HG02763 (cell line): ENCODE results near the gene HBS1L.

ENCODE experiments used
- ATAC-seq: cut with Tn5 transposase; IDR thresholded peaks from one replicate; pipeline ENCODE4 v1.9.1; 2021; ENCODE audit warnings: mild to moderate bottlenecking, moderate library complexity; ENCODE audit not compliant: unreplicated experiment

Gene HBS1L

GRCh38 chr6:134954272-134955000, 100.2 kb downstream of the HBS1L start:
- ATAC-seq, result no peak

DNA sequence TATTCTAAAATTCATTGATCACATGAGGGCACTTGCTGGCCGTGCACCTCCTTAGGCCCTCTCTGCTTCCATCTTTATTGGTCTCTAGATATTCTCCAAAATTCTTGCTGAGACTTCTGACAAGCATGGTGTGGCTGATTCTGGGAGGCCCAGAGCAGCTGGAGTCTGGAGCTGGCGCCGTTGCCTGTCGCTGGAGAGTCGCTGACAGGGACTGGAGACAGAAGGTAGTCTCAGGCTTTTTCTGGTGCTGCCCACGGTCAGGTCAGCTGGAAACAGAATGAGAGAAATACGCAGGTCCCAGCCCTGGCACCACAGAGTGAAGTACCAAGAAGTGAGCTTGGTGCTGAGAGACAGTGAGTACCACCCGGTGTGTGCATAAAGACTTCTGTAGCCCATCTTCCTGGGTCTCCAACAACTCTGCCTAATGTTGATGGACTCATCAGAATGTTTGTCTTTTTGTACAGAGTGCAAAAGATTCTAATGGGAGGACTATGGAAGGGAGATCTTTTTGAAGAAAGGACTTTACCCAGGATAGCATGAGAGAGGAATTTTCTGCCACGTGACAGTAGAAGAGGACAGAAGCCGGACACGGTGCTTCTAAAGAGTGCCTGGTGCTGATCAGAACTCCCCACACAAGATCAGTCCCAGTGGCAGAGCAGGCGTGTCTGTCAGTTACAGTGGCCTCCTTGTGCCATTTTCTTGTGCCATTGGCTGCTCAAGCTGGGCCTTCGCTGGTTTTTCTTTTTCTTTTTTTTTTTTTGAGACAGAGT, 102.9 kb downstream of the HBS1L start:
- ATAC-seq, result no peak

- ATAC-seq, result no peak
Observed at GRCh38 chr6:134950482-134950881, 104.1 kb downstream of the HBS1L start.

- no peak for ATAC-seq
Observed at GRCh38 chr6:134949927-134950326, 104.7 kb downstream of the HBS1L start, which contains the start of gene ALDH8A1. Gene ALDH8A1 (minus strand): TSS chr6:134950101. CDS start chr6:134950053, 48 bp downstream.

- no peak for ATAC-seq
Observed at GRCh38 chr6:134948691-134949090, 105.9 kb downstream of the HBS1L start.

DNA sequence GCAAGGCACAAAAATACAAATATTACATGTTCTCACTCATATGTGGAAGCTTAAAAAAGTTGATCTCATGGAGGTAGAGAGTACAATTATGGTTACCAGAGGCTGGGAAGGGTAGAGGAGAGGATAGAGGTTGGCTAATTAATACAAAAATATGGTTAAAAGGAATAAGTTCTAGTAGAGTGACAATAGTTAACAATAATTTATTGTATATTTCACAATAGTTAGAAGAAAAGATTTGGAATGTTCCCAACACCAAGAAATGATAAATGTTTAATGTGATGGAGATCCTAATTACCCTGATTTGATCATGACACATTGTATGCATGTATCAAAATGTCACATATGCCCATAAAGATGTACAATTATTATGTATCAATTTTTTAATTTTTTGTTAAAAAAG, 106.5 kb downstream of the HBS1L start:
- ATAC-seq, result no peak

DNA sequence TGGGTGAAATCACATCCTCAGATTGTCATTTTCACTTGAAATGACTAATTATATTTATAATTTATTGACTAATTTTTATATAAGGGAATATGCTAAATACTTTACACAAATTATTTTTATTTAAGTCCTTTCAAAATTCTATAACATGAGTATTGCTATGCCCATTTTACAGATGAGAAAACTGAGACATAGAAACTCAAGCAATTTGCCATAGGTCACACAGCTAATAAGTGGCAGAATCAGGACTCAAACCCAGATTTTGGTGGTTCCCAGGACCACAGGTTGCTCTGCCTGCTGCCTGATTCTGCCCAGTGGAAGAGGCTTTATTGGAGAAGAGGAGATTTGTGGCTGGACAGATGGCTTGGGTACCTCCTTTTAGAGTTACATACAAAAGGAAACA, 109.6 kb downstream of the HBS1L start:
- no peak for ATAC-seq

GRCh38 chr6:134943522-134944111, 111.0 kb downstream of the HBS1L start:
- ATAC-seq, result no peak

- ATAC-seq, result no peak
Observed at GRCh38 chr6:134938896-134939295, 115.7 kb downstream of the HBS1L start.

- ATAC-seq, result no peak
Observed at GRCh38 chr6:134937426-134937825, 117.2 kb downstream of the HBS1L start.

DNA sequence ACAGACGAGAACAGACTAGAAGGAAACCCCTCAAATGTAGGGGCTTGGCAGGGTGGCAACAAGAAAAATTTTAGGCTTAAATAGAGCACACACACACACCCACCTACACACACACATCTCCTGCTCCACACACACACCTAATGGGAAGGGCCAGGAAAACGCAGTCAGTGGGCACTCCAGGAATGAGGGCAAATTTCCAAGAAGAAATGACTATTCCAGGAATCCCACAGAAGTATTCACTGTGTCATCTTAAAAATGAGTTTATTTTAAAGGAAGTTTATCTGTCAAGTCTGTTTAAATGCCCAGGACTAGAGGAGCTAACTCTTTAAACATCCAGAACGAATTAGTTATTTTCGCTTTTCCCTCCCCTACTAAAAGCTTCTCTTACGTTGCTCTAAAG, 117.7 kb downstream of the HBS1L start:
- no peak for ATAC-seq

GRCh38 chr6:134936476-134936875, 118.1 kb downstream of the HBS1L start:
- ATAC-seq, result no peak

- no peak for ATAC-seq
Observed at GRCh38 chr6:134934793-134935485, 119.7 kb downstream of the HBS1L start.

- ATAC-seq, result no peak
Observed at GRCh38 chr6:134932535-134933470, 121.8 kb downstream of the HBS1L start.

GRCh38 chr6:134932098-134932497, 122.5 kb downstream of the HBS1L start:
- no peak for ATAC-seq

DNA sequence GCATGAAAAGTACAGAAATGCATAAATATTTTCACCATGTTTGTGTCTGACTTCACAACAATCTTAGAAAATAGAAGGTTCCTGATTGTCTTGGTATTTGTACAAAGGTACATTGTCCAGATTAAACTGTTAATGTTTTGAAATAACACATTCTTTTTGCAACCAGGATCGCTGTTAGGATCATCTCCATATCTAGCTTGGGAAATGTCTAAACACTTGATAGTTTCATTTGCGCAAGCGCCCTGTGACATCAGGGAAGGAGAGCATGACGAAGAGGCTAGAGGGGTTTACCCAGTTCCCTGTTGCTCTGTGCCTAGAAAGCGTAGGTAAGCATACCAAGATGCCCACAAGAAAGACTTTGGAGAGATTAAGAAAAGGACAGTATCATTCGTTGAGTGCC, 124.2 kb downstream of the HBS1L start:
- no peak for ATAC-seq

DNA sequence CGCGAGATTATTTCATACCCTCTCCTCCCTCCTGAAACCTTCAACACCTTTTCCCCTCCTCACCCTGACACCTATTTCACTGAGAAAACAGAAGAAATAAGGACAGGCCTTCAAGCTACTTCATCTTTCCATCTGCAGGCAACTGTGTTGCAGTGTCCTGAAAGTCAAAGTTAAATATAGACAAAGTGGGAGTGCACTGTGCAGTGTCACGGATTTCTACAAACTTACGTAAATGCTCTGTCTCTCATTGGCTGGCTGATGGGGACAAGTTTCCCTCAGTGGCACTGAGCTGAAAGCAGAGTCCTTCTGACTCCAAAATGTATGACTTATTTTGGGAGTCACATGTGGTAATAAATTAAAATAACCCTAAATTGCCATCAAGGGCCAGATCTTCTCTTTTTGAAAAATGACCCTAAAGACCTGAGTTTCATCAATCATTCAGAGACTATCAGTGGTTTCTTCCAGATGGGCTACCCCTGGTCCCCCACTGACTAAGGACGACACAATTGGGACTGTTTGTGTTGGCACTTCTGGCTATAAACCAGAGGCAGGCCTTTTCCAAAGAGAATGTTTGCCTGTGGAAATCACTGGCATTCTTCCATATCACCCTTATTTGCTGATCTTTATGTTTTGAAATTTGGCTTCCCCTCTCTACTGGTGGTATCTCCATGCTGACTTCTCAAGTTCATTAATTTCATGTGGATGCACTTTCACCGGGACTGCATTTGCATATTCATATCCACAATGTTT, 126.3 kb downstream of the HBS1L start:
- no peak for ATAC-seq

DNA sequence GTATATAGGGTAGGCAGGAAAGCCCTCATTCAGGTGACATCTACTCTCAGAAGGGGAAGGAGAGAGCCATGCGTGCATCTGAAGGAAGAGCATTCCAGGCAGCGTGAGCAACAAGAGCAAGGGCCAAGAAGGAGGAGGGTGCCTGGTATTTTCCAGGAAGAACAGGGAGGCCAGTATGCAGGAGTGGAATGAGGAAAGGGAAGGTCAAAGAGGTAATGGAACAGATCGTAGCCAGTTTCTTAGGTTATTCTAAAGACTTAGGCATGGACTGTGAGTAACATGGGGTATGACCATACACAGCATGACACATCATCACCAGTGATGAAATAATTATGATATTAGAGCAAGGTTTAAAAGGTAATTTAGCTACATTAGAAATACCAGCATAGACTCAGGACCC, 128.8 kb downstream of the HBS1L start:
- ATAC-seq, result no peak

- no peak for ATAC-seq
Observed at GRCh38 chr6:134921721-134922261, 132.8 kb downstream of the HBS1L start.
